Liver (tissue), 3 donors: ENCODE data around the gene ITGB7.

ENCODE experiments used
- ATF3 ChIP-seq: IDR thresholded peaks from 2 replicates; pipeline ENCODE4 v1.6.1; 2016; ENCODE audit warnings: antibody characterized with exemption
- CTCF ChIP-seq: fragments of 150-350 bp; IDR thresholded peaks from 2 replicates; pipeline ENCODE4 v1.5.1; 2017; ENCODE audit warnings: improper control_type of control experiment, low read depth, low read length; ENCODE audit not compliant: missing input control
- GABPA ChIP-seq, 2 donors: IDR thresholded peaks in 1 of 2; conservative IDR thresholded peaks in 1 of 2; 2 replicates each; pipeline ENCODE4 v1.6.1; 2016; ENCODE audit warnings: antibody characterized with exemption in 2 of 2, mild to moderate bottlenecking in 1 of 2, moderate library complexity in 1 of 2
- RAD21 ChIP-seq, 2 donors: IDR thresholded peaks; 2 replicates each; pipeline ENCODE4 v1.6.1; 2016; ENCODE audit warnings: antibody characterized with exemption in 2 of 2, mild to moderate bottlenecking in 2 of 2
- TAF1 ChIP-seq: conservative IDR thresholded peaks from 2 replicates; pipeline ENCODE4 v1.6.1; 2016; ENCODE audit warnings: antibody characterized with exemption, mild to moderate bottlenecking
- donor health status: healthy.
- donor health status: healthy.

GRCh38 chr12:53215497-53215896 lies 8.4 kb upstream of the ITGB7 start:
- TF ChIP-seq CTCF: no peak
- no peak for TF ChIP-seq ATF3
- no peak for TF ChIP-seq RAD21 (IDR thresholded peaks at IDR 0.05)
- no peak for TF ChIP-seq GABPA (IDR thresholded peaks at IDR 0.05 in 1 of 2, conservative IDR thresholded peaks at IDR 0.05 in 1 of 2)
- TF ChIP-seq TAF1: no peak
